NCI-H2196 treated with DMSO at 0.1 percent for 48 hours (cell line): ENCODE measurements around the gene SYT2.
A peak's percentile ranks its signal among the peaks of the same experiment; 100 is the strongest.
"Not testable (repeated sequence)": the region's sequence is repeated elsewhere in the genome, so short reads cannot be mapped to it uniquely, and the experiment has no call there.

Experiments
- DNase-seq: peaks from one replicate; lab custom pipeline; 2025; ENCODE audit not compliant: unreplicated experiment; lab: John Stamatoyannopoulos, UW

The SYT2 gene

DNA sequence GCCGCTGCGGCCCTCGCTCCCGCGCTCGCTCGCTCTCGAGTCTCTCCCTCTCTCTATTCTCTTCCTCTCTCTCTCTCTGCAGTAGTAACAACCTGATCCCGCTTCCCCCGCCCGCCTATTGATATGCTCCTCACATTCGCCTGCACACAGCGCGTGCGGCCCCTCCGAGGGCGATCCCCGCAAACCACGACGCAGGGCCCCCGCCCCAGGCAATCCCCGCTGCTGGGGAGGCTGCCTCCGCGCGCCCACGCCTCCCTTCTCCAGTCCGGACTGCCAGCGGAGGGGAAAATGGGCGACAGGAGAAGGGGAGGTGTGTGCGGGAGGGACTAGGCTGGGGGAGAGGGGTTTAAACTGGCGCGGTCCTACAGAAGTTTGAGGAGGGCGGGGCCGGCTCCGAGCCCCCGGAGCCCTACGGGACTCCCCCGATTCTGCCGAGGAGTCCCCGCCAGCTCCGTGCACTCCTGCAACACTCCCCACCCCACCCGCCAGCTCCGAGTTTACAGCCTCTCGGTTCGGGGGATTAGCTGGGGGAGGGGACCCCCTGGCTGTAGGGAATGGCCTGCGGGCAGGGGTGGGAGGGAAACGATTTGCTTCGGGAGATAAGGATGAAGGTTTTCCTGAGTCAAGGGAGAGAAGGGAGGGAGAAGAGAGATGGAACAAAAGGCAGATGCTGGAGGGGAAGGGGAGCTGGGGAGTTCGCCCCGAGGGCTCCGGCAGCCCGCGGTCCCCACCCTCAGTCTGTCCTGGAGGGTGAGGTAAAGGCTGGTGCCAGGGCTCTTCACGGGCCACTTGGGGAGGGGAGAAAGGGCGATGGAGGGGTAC lies 66.6 kb downstream of the SYT2 start:
- DNase-seq: no peak

GRCh38 chr1:202642619-202643291 lies 67.5 kb downstream of the SYT2 start:
- DNase-seq: no peak

GRCh38 chr1:202642212-202642611 lies 68.0 kb downstream of the SYT2 start:
- no peak for DNase-seq

DNA sequence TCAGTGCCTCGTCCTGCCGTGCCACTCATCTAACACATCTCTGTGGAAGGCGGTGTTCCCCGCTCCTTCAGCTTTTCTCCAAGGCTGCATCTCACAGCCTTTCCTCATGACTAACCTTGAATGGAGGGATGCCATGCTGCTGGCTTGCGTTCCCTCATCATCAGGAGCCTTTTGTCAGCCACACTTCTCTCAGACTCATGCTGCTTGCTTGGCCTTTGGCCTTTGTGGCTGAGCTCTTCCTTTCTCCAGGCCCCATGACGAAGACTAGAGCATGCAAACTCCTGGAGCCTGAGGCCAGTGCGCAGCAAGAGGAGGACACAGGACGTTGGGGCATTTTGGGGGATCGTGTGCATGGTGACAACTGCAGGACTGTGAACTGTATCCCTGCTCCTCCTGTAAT lies 70.8 kb downstream of the SYT2 start:
- DNase-seq: no peak

DNA sequence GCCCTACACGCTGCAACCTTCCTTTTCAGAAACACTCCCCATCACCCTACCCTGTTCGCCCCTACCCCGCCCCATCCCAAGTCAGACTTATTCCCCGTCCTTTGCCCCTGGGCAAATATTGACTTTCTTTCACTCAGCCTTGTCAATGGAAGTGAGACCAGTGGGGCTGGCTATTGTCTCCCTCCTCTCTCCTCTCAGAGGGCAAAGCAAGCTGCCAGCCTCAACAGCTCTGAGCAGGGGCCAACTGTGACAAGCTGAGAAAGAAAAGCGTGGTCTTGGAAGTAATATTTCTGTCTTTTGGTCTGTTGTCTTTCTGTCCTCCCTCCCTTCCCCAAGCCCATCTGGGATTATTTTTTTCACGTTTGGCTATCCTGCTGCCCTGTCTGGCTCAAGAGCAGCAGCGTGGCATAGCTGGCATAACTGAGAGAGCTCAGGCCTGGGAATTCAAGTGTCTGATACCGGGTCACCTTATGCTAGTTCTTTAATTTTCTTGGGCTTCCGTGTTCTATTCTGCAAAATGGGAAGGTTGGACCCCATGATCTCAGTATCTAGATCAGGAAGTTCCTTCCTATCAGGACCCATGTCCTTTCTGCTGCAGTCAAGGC lies 71.5 kb downstream of the SYT2 start:
- DNase-seq: not testable (repeated sequence)

DNA sequence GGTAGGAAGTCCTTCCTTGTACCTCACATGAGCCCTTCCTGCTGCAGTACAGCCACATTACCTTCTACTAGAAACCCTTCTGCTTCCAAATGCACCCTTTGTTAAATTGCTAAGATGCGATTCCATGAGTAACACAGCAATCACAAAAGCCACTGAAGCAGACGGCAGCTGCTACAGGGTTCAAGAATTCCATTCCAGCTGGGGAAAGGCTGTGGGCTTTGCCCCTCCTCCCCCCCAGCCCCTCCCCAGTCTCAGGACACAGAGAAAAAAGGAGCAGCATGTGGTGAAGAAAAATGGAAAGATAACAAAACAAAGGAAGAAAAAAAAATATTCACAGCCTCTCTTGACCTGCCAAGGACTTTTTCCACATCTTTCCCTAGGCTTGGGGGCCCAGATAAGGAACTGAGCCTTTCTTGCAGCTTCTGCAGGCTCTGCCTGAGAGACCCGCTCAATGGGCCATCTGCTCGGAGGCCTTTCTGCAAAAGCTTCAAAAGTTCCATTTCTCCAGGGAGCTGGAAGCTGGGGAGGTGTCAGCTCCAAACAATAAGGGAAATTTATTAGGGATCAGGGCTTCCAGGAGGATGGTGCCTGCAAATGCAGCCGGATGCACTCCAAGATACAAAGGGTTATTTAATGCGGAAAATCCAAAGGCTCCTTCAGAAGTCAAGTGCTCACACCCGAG lies 72.1 kb downstream of the SYT2 start:
- no peak for DNase-seq

- DNase-seq: not testable (repeated sequence)
These were observed 72.8 kb downstream of the SYT2 start for GRCh38 chr1:202637321-202638018.

DNA sequence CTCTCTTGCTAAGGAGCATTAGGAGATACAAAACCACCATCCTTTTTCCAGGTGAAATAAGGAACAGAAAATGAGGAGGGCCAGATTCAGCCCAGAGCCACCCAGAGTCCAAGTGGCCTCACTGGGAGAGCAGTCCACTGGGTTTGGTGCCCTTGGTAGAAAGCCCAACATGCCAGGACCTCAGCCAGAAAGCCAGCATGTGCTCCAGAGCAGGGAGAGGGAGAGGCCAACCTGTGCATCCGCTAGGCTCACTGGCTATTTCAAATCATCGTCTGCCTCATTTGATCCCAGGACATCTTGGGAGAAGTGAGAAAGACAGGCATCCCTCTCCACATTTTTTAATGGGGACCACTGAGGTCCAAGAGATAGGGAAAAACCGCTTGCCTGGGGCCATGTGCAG lies 74.1 kb downstream of the SYT2 start:
- not testable (repeated sequence) for DNase-seq

- no peak for DNase-seq
These were observed 78.0 kb downstream of the SYT2 start for GRCh38 chr1:202632241-202632640.

DNA sequence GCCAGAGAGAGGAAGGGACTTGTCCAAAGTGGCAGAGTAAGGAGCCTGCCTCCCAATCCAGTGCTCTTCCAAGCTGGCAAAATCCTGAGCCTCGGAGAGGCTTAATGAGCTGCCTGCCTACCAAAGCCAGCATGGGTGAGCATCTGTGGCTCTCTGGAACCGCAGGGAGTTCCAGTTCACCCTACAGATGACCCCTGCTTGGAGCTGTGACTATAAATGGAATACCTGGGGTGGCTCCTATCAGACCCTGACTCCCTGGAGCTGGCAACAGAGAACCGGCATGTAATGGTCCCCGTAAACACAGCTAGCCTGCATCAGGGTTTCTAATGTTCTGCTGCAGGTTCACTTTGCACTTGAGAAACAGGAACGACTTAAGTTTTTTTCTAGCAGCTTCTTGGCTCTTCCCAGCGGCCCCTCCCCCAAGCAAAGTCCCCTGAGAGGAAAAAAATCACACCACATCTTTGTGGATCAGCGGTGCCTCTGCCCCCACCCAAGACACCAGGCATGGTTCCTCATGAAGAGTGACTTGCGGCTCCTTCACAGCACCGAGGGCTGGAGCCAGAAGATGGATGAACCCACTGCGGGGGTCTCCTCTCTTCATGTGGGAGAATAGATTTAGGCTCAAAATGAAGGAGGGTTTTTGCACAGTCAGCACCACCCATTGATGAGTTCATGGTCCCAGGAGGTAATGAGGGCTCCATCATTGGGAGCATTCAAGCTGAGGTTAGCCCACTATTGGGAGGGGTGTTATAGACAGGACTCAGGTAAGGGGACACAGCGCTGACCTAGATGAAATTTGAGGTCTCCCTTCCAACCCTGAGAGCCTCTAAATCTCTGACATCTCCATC lies 79.0 kb downstream of the SYT2 start:
- DNase-seq: no peak

GRCh38 chr1:202630541-202630940 lies 79.7 kb downstream of the SYT2 start:
- no peak for DNase-seq

- not testable (repeated sequence) for DNase-seq
These were observed 80.2 kb downstream of the SYT2 start for GRCh38 chr1:202630096-202630495.

GRCh38 chr1:202629257-202629811 lies 80.9 kb downstream of the SYT2 start:
- DNase-seq: not testable (repeated sequence)

DNA sequence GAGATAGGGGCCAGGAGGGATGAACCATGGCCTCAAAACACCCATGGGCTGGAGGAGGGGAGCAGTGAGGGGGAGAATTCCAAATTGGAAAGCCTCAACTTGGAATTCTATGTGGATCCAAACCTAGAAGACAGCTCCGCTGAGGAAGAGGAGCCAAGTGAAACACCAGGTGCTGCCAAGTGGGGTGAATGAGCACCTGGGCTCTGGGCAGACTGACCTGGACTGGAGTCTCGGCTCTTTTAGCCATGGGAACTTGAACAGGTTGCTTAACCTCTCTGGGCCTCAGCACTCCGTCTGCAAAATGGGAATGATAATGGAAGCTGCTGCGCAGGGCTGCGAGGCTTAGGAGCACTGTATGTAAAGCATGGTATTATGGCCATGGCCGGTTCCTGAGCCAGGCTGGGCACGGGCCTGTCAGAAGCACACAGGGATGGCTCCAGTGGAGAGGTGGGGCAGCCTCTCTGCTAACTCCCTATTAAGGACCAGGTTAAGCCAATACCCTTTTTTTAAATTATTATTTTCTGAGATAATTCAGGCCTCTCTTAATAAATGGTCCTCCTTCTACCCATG lies 81.5 kb downstream of the SYT2 start:
- DNase-seq: no peak

DNA sequence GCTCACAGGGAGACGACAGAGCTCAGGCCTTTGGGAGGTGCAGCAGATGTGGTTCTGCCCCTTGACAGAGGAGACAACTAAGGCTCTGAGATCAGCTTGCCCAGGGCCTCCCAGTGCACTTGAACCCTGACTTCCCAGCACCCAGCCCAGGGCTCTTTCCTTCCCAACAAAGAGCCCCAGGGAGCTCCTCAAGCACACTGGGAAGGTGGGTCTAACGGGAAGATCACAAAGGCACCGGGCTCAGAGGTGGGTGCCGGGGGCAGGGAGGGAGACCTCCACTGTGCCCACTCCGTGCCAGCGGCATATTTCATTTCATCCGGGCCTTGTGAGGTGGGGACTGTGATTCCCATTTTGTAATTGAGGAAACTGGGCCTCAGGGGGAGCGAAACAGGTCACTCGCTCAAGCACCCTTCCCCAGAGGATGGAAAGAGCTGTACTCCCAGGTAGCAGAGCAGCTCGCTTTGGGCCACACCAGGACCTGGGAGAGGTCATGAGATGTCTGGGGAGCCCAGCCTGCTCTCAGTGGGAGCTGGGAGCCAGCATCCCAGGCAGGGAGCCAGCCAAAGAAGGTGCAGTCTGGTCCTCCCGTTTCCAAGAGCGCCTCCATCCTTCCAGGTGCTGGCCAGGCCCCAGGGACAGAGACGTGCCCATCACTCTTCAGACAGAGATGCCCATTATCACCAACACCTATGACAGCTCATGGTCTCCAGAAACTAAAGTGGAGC lies 82.3 kb downstream of the SYT2 start:
- DNase-seq: no peak

GRCh38 chr1:202627036-202627435 lies 83.2 kb downstream of the SYT2 start:
- DNase-seq: not testable (repeated sequence)

- peak; percentile 6 for DNase-seq
These were observed 84.6 kb downstream of the SYT2 start for GRCh38 chr1:202625416-202626360.

- no peak for DNase-seq
These were observed 85.5 kb downstream of the SYT2 start for GRCh38 chr1:202624781-202625108.
